GM12878 (cell line): ENCODE measurements around the gene PERCC1. TPM values are rescaled to one million over a fixed set of nuclear protein-coding genes. Genes with fewer than 3 reads are reported as not detected.

Experiments
- ATAC-seq: fragments of 200-7000 bp; cut with Tn5 transposase; 3 replicates; pipeline ENCODE4 v1.9.1; 2020; ENCODE audit warnings: mild to moderate bottlenecking, moderate library complexity
- BruUV-seq: library from RNA; stranded (reverse); fragments of 400-500 nt; replicated peaks from 2 replicates; lab custom pipeline; 2021; lab: Mats Ljungman, UMichigan
- CTCF ChIA-PET: fragments of 300-600 bp; sonication (Branson Sonifier 250); formaldehyde crosslinking; extraction: SDS; loops from one replicate; lab custom pipeline; 2021; ENCODE audit warnings: inconsistent platforms; lab: Yijun Ruan, JAX
- POLR2A ChIA-PET: fragments of 350-600 bp; formaldehyde crosslinking; extraction: SDS; loops from one replicate; lab custom pipeline; 2021; ENCODE audit warnings: inconsistent platforms; lab: Charles Lee
- RAD21 ChIA-PET: fragments of 300-600 bp; sonication (Branson Sonifier 250); formaldehyde crosslinking; loops from one replicate; lab custom pipeline; 2023; ENCODE audit warnings: antibody characterized with exemption; ENCODE audit not compliant: unreplicated experiment; lab: Charles Lee
- SMC1A ChIA-PET: fragments of 300-600 bp; sonication (Branson Sonifier 250); formaldehyde crosslinking; loops from one replicate; lab custom pipeline; 2023; ENCODE audit not compliant: unreplicated experiment, uncharacterized antibody; lab: Charles Lee
- DNase-seq: peaks from one replicate; pipeline ENCODE4 v3.0.0-alpha.2; 2011; ENCODE audit warnings: low read depth, low spot score
- FAIRE-seq: peaks from 3 replicates; lab custom pipeline; 2011; peaks lifted over from hg19 to GRCh38; lab: Jason Lieb, UNC
- H2AFZ ChIP-seq: 2 replicates; pipeline ENCODE4 v1.6.0; 2011; ENCODE audit warnings: low read depth, low read length, control low read depth; ENCODE audit not compliant: control insufficient read depth
- H3K27ac ChIP-seq: 2 replicates; pipeline ENCODE4 v1.5.1; 2011; ENCODE audit warnings: control low read depth; ENCODE audit not compliant: control insufficient read depth, insufficient read depth
- H3K27me3 ChIP-seq, 2 experiments: replicated peaks in 1 of 2; 2 replicates each; pipeline versions ENCODE4 v1.6.0 to v1.6.1; 2011; ENCODE audit warnings: low read length in 1 of 2; ENCODE audit not compliant: control insufficient read depth in 2 of 2, insufficient read depth in 2 of 2
- H3K36me3 ChIP-seq, 2 experiments: 2 replicates each; pipeline ENCODE4 v1.5.1; 2011; ENCODE audit warnings: low read length in 1 of 2; ENCODE audit not compliant: control insufficient read depth in 2 of 2, insufficient read depth in 2 of 2
- H3K4me1 ChIP-seq: 2 replicates; pipeline ENCODE4 v1.6.1; 2011; ENCODE audit warnings: mild to moderate bottlenecking, low read length, moderate library complexity, mixed read lengths; ENCODE audit not compliant: control insufficient read depth, insufficient read depth
- H3K4me2 ChIP-seq: 2 replicates; pipeline ENCODE4 v1.6.0; 2011; ENCODE audit warnings: control low read depth; ENCODE audit not compliant: control insufficient read depth, insufficient read depth
- H3K4me3 ChIP-seq: fragments of 200-600 bp; sonication (generic); 2 replicates; pipeline ENCODE4 v1.5.1; 2016
- H3K79me2 ChIP-seq: 2 replicates; pipeline ENCODE4 v1.6.0; 2011; ENCODE audit warnings: low read length; ENCODE audit not compliant: control insufficient read depth, insufficient read depth
- H3K9ac ChIP-seq: 2 replicates; pipeline ENCODE4 v1.8.0; 2011; ENCODE audit warnings: low read length, control low read depth, mixed read lengths; ENCODE audit not compliant: control insufficient read depth, insufficient read depth
- H3K9me3 ChIP-seq: replicated peaks from 3 replicates; pipeline ENCODE4 v1.5.1; 2011; ENCODE audit warnings: mild to moderate bottlenecking, low read length; ENCODE audit not compliant: control insufficient read depth, insufficient read depth
- H4K20me1 ChIP-seq: 2 replicates; pipeline ENCODE4 v1.6.0; 2011; ENCODE audit not compliant: control insufficient read depth, insufficient read depth
- CBX3 ChIP-seq: fragments of 200-600 bp; sonication (generic); IDR thresholded peaks from 2 replicates; pipeline ENCODE4 v1.6.1; 2016; ENCODE audit warnings: low read depth, borderline replicate concordance
- ESRRA ChIP-seq: IDR thresholded peaks from 2 replicates; pipeline ENCODE4 v1.6.1; 2012; ENCODE audit warnings: mild to moderate bottlenecking, low read length, improper control_type of control experiment
- KLF5 ChIP-seq: fragments of 450-650 bp; IDR thresholded peaks from 2 replicates; pipeline ENCODE4 v1.6.1; 2014; ENCODE audit warnings: mild to moderate bottlenecking; ENCODE audit not compliant: partially characterized antibody
- LARP7 ChIP-seq: fragments of 450-650 bp; IDR thresholded peaks from 2 replicates; pipeline ENCODE4 v1.6.1; 2017; ENCODE audit warnings: mild to moderate bottlenecking
- POLR2A ChIP-seq: IDR thresholded peaks from 2 replicates; pipeline ENCODE4 v1.6.1; 2011; ENCODE audit warnings: low read depth, mild to moderate bottlenecking, low read length
- SMAD1 ChIP-seq: fragments of 450-650 bp; IDR thresholded peaks from 2 replicates; pipeline ENCODE4 v1.6.1; 2018; ENCODE audit warnings: mild to moderate bottlenecking, low read depth; ENCODE audit not compliant: partially characterized antibody
- SMARCA5 ChIP-seq: fragments of 450-650 bp; IDR thresholded peaks from 2 replicates; pipeline ENCODE4 v1.6.1; 2017; ENCODE audit warnings: mild to moderate bottlenecking
- SREBF1 ChIP-seq: IDR thresholded peaks from 2 replicates; pipeline ENCODE4 v1.6.1; 2012; ENCODE audit warnings: mild to moderate bottlenecking, low read length
- WGBS: methylation state at CpG from one replicate; pipeline ENCODE4 v1.1.6; 2016; ENCODE audit warnings: low lambda C conversion rate; ENCODE audit not compliant: insufficient replicate concordance, insufficient coverage; ENCODE audit errors: missing lambda C conversion rate; 5-methylcytosine and 5-hydroxymethylcytosine counted together
- in situ Hi-C: fragments of 300-500 bp; cut with MboI; formaldehyde crosslinking; loops from 9 replicates; pipeline ENCODE4 v1.14.3; 2018; ENCODE audit warnings: mixed read lengths
- intact Hi-C: fragments of 100-400 bp; cut with micrococcal nuclease; formaldehyde crosslinking; loops from one replicate; pipeline ENCODE4 v1.14.2; 2022; ENCODE audit not compliant: unreplicated experiment
- polyA plus RNA-seq, 11 experiments: library from polyadenylated mRNA; depleted of rRNA in 4 of 11; unstranded in 6 of 11; stranded (reverse) in 5 of 11; fragments of >200 nt; fragmentation: Nextera tagmentation in 4 of 11; fragmentation: Illumina TruSeq in 1 of 11; extraction: Ambion mirVana in 4 of 11; extraction: Trizol in 1 of 11; gene quantifications; 1 replicate in 1 of 11; 2 replicates in 10 of 11; pipeline versions ENCODE4 v1.2.1 to v1.2.3, GENCODE V29; 2011 to 2016; ENCODE audit warnings: inconsistent platforms in 2 of 11, missing spikeins in 2 of 11, low read depth in 1 of 11
- total RNA-seq, 4 experiments: library from RNA; depleted of rRNA in 3 of 4; stranded (reverse); fragments of >200 nt in 3 of 4; fragmentation: Illumina TruSeq in 1 of 4; extraction: Trizol in 1 of 4; gene quantifications; 2 replicates each; pipeline versions ENCODE4 v1.2.1 to v1.2.3, GENCODE V29; 2013 to 2021
- TF ChIP-seq, protein P1 (sequence below): IDR thresholded peaks from 2 replicates; pipeline ENCODE4 v1.6.1; 2012; ENCODE audit warnings: low read depth, low read length, improper control_type of control experiment

The PERCC1 gene
- total and polyA plus RNA-seq, 10 of the 15 experiments (the other 5 are each of a cell fraction or from before 2014, with no cell fraction given): not detected

DNA sequence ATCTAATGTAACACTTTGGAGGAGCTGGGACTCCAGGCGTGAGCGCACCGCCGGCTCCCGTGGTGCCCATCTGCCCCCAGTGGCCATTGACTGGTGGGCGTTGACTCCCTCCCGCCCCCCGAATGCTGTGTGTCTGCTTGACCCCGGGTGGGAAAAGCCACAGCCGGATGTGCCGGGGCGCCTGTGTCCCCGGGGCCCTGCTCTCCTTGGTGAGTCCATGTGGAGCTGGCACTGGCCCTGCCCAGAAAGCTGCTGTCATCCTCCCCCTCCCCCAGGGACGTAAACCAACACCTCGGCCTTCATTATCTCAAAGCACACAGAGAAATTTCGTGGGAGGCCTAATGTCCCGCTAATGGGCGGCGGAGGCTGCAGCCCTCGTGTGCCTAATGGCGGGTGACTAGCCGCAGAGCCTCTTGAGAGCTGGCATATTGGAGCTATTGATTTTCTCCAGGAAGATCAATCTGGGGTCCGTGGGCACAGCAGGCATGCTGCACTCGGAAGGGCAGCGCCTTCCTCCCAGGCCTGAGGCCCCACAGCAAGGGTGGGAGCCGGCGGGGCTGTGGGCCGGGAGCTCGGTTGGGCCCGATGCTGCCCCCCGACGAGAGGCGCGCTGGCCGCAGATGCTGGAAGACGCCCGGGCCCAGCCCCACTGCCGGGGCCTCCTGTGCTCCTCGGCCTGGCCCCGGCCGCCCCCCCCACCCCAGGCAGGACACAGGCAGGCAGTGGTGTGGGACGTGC is 4.0 kb upstream of the PERCC1 start:
- intact Hi-C loops: no loop called here
- RAD21 ChIA-PET: interaction anchor here (0.6 kb wide), 1 partner anchor 14 kb away, joined by 3 read pairs; no protein-coding TSS in a partner anchor

More for the DNA sequence above, 4.0 kb upstream of the PERCC1 start:
- DNase-seq (no peak), ATAC-seq (no peak), FAIRE-seq (no peak)
- H3K4me1 ChIP-seq: no peaks in the 10 kb centered on the region
- no peak overlapping the region for H3K9ac ChIP-seq
- no peak overlapping the region for H2AFZ ChIP-seq
- H3K79me2 ChIP-seq: no peaks in the 10 kb centered on the region
- in situ Hi-C loops: no loop called here
- ChIA-PET CTCF (no interaction called here), SMC1A (interaction anchor here (1.2 kb wide), 1 partner anchor 112 kb away, joined by 3 read pairs; no protein-coding TSS in a partner anchor), POLR2A (no interaction called here)
- no peak for TF ChIP-seq KLF5
- no peak for TF ChIP-seq POLR2A
- TF ChIP-seq, protein P1, sequence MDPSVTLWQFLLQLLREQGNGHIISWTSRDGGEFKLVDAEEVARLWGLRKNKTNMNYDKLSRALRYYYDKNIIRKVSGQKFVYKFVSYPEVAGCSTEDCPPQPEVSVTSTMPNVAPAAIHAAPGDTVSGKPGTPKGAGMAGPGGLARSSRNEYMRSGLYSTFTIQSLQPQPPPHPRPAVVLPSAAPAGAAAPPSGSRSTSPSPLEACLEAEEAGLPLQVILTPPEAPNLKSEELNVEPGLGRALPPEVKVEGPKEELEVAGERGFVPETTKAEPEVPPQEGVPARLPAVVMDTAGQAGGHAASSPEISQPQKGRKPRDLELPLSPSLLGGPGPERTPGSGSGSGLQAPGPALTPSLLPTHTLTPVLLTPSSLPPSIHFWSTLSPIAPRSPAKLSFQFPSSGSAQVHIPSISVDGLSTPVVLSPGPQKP: no peak
- TF ChIP-seq SMAD1: no peak
- TF ChIP-seq SREBF1: no peak
- no peak for TF ChIP-seq SMARCA5
- TF ChIP-seq LARP7: no peak
- no peak for TF ChIP-seq ESRRA
- TF ChIP-seq CBX3: no peak
- H3K4me2 ChIP-seq: no peak overlapping the region
- H4K20me1 ChIP-seq: no peaks in the 10 kb centered on the region; the same call in 1 of the 2 replicates
- no peaks in the 10 kb centered on the region for H3K36me3 ChIP-seq
- no peak overlapping the region for H3K4me3 ChIP-seq
- H3K9me3 ChIP-seq: no peaks in the 10 kb centered on the region
- no peak overlapping the region for H3K27ac ChIP-seq
- no TSS peak for BruUV-seq
- WGBS: 69% methylated on average over 34 of the region's 42 CpGs
- H3K27me3 ChIP-seq: peaks cover 0 to 4% of the 10 kb centered on the region in 2 experiments; a peak in 2 of 4 replicates
